ENCODE data around the gene ANKMY1.

GRCh38 chr2:240596491-240596931 lies 38.7 kb upstream of the ANKMY1 start:
- TF ChIP-seq E2F2 (CRISPR knock-in tag; IDR thresholded peaks at IDR 0.05; ENCODE audit: borderline replicate concordance) (no peak), TBX2 (CRISPR knock-in tag; IDR thresholded peaks at IDR 0.05; ENCODE audit: borderline replicate concordance) (no peak), SIN3A (IDR thresholded peaks at IDR 0.05; ENCODE audit: borderline replicate concordance, low read depth, low read length) (no peak), ZNF740 (CRISPR knock-in tag; IDR thresholded peaks at IDR 0.05) (no peak), CREB1 (IDR thresholded peaks at IDR 0.05) (no peak), CREB1 (CRISPR knock-in tag; IDR thresholded peaks at IDR 0.05) (no peak), SNAPC2 (CRISPR knock-in tag; IDR thresholded peaks at IDR 0.05) (no peak), MEIS1 (CRISPR knock-in tag; IDR thresholded peaks at IDR 0.05; ENCODE audit: borderline replicate concordance) (no peak), ZNF326 (CRISPR knock-in tag; IDR thresholded peaks at IDR 0.05; ENCODE audit: borderline replicate concordance) (no peak), ZHX1 (CRISPR knock-in tag; IDR thresholded peaks at IDR 0.05; ENCODE audit: low read depth) (no peak)

Measured in HepG2 (cell line).